Endodermal cell (in vitro differentiated cells): ENCODE data around the gene ACTL7B. TPM values are rescaled to one million over a fixed set of nuclear protein-coding genes. Genes with fewer than 3 reads are reported as not detected.

Source experiments
- DNase-seq: peaks from one replicate; pipeline ENCODE4 v3.0.0-alpha.2; 2017
- H3K27ac ChIP-seq: 2 replicates; pipeline ENCODE4 v1.5.1; 2013; ENCODE audit warnings: mild to moderate bottlenecking, low read depth, low read length, moderate library complexity
- H3K27me3 ChIP-seq: 2 replicates; pipeline ENCODE4 v1.6.1; 2013; ENCODE audit warnings: mild to moderate bottlenecking, low read length, moderate library complexity; ENCODE audit not compliant: insufficient read depth, control insufficient read depth, poor library complexity, severe bottlenecking
- H3K36me3 ChIP-seq: 2 replicates; pipeline ENCODE4 v1.7.0; 2013; ENCODE audit warnings: mild to moderate bottlenecking, low read length, moderate library complexity; ENCODE audit not compliant: control insufficient read depth, insufficient read depth
- H3K4me1 ChIP-seq: one replicate; pipeline ENCODE4 v1.7.0; 2013; ENCODE audit warnings: low read length; ENCODE audit not compliant: control insufficient read depth, insufficient read depth
- H3K4me3 ChIP-seq: 2 replicates; pipeline ENCODE4 v1.5.1; 2013; ENCODE audit warnings: mild to moderate bottlenecking, low read length, moderate library complexity
- H3K9ac ChIP-seq: 2 replicates; pipeline ENCODE4 v1.6.1; 2013; ENCODE audit warnings: mild to moderate bottlenecking, low read length, moderate library complexity; ENCODE audit not compliant: poor library complexity, severe bottlenecking; ENCODE audit errors: extremely low read depth
- H3K9me3 ChIP-seq: 2 replicates; pipeline ENCODE4 v1.6.1; 2013; ENCODE audit warnings: mild to moderate bottlenecking, low read length, moderate library complexity; ENCODE audit not compliant: control insufficient read depth
- H3K27ac Mint-ChIP-seq: 2 replicates; pipeline ENCODE4 v1.8.0; 2020; ENCODE audit warnings: mixed read lengths
- H3K27me3 Mint-ChIP-seq: 2 replicates; pipeline ENCODE4 v1.8.0; 2021; ENCODE audit warnings: mild to moderate bottlenecking, mixed read lengths; ENCODE audit not compliant: insufficient read depth
- H3K36me3 Mint-ChIP-seq: 2 replicates; pipeline ENCODE4 v1.8.0; 2020; ENCODE audit warnings: low read depth, mixed read lengths
- H3K4me1 Mint-ChIP-seq: 2 replicates; pipeline ENCODE4 v1.8.0; 2020; ENCODE audit warnings: mixed read lengths
- H3K4me3 Mint-ChIP-seq: 2 replicates; pipeline ENCODE4 v1.8.0; 2020; ENCODE audit warnings: mild to moderate bottlenecking, moderate library complexity, mixed read lengths
- H3K9me3 Mint-ChIP-seq: 2 replicates; pipeline ENCODE4 v1.8.0; 2020; ENCODE audit warnings: mild to moderate bottlenecking, mixed read lengths
- CTCF ChIP-seq: fragments of 200-600 bp; sonication (generic); conservative IDR thresholded peaks from 2 replicates; pipeline ENCODE4 v1.5.0; 2021; ENCODE audit warnings: antibody characterized with exemption, mild to moderate bottlenecking
- WGBS, 2 experiments: methylation state at CpG; one replicate each; pipeline versions ENCODE4 v1.1.5 to v1.1.7; 2013; ENCODE audit warnings: missing lambda C conversion rate in 2 of 2, mixed read lengths in 1 of 2; ENCODE audit not compliant: insufficient coverage in 1 of 2, insufficient read length in 1 of 2; 5-methylcytosine and 5-hydroxymethylcytosine counted together
- total RNA-seq, 2 donors: library from RNA; stranded (reverse); fragmentation: NEBNext Ultra II Directional in 1 of 2; extraction: Animal tissue kit (Norgen Biotek cat#: 25700) in 1 of 2; gene quantifications; 2 replicates in 1 of 2; 3 replicates in 1 of 2; pipeline ENCODE4 v1.2.1, GENCODE V29; 2021

The ACTL7B gene
- total RNA-seq, 2 donors from 2014 or later: not detected

GRCh38 chr9:108837530-108837929 lies 18.3 kb downstream of the ACTL7B start:
- Histone ChIP-seq H3K4me3 (no peak overlapping the region), H3K9me3 (no peaks in the 10 kb centered on the region), H3K36me3 (no peaks in the 10 kb centered on the region), H3K27me3 (no peaks in the 10 kb centered on the region), H3K27ac (no peak overlapping the region), H3K4me1 (no peaks in the 10 kb centered on the region), H3K9ac (no peak overlapping the region)
- WGBS, 2 experiments: 91 to 100% methylated on average over 1 to 4 of the region's 4 CpGs
- no peak for TF ChIP-seq CTCF
- DNase-seq: no peak
- Mint-ChIP-seq H3K27me3 (no peaks in the 10 kb centered on the region), H3K36me3 (no peaks in the 10 kb centered on the region), H3K27ac (no peak overlapping the region), H3K4me3 (no peak overlapping the region), H3K4me1 (peaks cover 7% of the 10 kb centered on the region), H3K9me3 (no peaks in the 10 kb centered on the region)

- H3K36me3 Mint-ChIP-seq: no peaks in the 10 kb centered on the region
- no peak overlapping the region for H3K4me3 Mint-ChIP-seq
- H3K4me1 Mint-ChIP-seq: peaks cover 7% of the 10 kb centered on the region
- H3K4me1 ChIP-seq: no peaks in the 10 kb centered on the region
- no peak overlapping the region for H3K9ac ChIP-seq
- H3K27me3 Mint-ChIP-seq: no peaks in the 10 kb centered on the region
- no peaks in the 10 kb centered on the region for H3K9me3 ChIP-seq
- no peaks in the 10 kb centered on the region for H3K9me3 Mint-ChIP-seq
- no peak overlapping the region for H3K27ac ChIP-seq
- H3K27me3 ChIP-seq: no peaks in the 10 kb centered on the region
- DNase-seq: no peak
- H3K4me3 ChIP-seq: no peak overlapping the region
- no peak overlapping the region for H3K27ac Mint-ChIP-seq
- 84 to 87% methylated on average over 5 of the region's 5 CpGs for WGBS, 2 experiments
- no peaks in the 10 kb centered on the region for H3K36me3 ChIP-seq
- TF ChIP-seq CTCF: no peak
These were observed 19.0 kb downstream of the ACTL7B start for GRCh38 chr9:108836781-108837180.

DNA sequence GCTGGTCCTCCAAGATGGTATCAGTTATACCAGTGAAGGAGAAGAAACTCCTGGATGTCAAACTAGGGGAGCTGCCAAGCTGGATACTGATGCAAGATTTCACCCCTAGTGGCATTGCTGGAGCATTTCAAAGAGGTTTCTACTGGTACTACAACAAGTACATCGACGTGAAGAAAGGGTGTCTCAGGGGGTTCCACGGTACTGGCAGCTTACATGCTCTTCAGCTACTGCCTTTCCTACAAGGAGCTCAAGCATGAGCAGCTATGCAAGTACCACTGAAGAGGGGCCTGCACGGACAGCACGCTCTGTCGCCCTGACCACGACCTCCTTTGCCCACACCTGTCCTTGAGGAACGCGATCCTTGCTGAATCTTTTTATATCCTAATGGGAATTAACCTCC lies 19.5 kb downstream of the ACTL7B start:
- Mint-ChIP-seq H3K27ac (no peak overlapping the region), H3K36me3 (no peaks in the 10 kb centered on the region), H3K27me3 (no peaks in the 10 kb centered on the region), H3K4me3 (no peak overlapping the region), H3K4me1 (peaks cover 7% of the 10 kb centered on the region), H3K9me3 (no peaks in the 10 kb centered on the region)
- Histone ChIP-seq H3K9ac (no peak overlapping the region), H3K4me3 (no peak overlapping the region), H3K27me3 (no peaks in the 10 kb centered on the region), H3K36me3 (no peaks in the 10 kb centered on the region), H3K27ac (no peak overlapping the region), H3K4me1 (no peaks in the 10 kb centered on the region), H3K9me3 (no peaks in the 10 kb centered on the region)
- DNase-seq: no peak
- peak; percentile 52 for TF ChIP-seq CTCF
- WGBS, 2 experiments: 88 to 91% methylated on average over 5 to 9 of the region's 9 CpGs
